NCI-H146 (cell line): ENCODE data around the gene DLL3.

Source experiments
- DNase-seq: peaks from one replicate; lab custom pipeline; 2025; lab: John Stamatoyannopoulos, UW

Gene DLL3

DNA sequence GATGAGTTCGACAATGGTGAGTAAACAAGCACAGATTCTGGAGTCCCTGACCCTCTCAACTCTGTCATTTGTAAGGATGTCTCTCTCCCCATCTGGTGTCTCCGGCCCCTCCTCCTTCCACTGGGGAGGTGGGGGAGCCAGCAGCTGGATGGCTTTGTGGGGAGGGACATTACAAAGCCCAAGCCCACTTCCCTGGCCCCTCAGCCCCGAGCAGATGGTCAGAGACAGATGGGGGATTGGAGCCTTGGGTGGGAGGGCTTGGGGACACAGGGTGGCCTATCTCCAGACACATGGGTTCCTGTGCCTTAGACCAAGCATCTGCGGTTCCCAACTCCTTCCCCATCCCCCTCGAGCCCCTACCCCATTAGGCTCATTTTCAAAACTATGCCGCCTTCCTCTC is 15.6 kb upstream of the DLL3 start:
- DNase-seq, result no peak

DNA sequence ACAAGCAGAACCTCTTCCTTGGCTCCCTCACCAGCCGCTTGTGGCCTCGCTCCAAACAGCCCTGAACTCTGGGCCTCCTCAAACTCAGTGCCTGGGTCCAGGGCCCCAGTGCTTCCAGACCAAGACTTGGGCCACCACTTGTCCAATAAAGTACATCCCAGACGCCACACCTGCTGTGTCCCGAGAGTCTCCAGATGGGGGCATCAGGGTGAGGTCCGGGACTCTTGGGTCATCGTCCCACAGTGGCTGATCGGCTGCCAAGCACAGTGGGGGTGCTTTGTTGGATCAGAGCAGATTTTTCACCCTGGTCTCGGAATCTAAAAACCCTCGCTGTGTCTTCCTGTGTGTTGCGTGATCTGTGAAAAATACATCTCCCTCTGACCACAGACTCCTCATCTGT is 9.0 kb upstream of the DLL3 start:
- DNase-seq, result no peak

DNA sequence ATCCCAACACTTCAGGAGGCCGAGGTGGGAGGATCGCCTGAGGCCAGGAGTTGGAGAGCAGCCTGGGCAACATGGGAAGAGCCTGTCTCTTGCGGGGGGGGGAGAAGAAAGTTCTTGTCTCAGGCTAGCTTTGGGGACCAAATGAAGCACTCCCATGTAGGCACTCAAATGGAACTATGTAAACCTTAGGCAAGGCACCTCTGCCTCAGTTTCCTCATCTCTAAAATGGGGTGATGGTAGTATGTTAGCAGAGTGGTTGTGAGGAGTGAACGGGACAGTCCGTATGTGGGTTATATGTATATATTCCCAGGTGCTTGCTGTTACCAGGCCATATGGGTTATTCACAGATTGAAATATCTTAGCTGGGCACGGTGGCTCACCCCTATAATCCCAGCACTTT is 6.5 kb upstream of the DLL3 start:
- no peak for DNase-seq

- no peak for DNase-seq
Measured at GRCh38 chr19:39492788-39493187, 6.0 kb upstream of the DLL3 start.

DNA sequence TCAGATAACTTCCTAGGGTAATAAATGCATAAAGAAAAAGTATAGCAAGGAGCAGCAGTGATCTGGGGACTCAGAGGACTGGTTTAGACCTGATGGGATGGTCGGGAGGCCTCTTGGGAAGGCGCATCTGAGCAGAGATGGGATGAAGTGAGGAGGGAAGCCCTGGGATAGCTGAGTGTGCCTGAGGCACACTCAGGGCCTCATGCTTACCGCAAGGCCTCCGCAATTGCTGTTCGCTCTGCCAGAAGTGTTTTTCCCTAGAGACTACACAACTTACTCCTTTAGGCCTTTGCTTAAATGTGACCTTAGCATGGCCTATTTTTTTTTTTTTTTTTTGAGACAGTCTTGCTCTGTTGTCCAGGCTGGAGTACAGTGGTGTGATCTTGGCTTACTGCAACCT is 4.1 kb upstream of the DLL3 start:
- DNase-seq, result no peak

DNA sequence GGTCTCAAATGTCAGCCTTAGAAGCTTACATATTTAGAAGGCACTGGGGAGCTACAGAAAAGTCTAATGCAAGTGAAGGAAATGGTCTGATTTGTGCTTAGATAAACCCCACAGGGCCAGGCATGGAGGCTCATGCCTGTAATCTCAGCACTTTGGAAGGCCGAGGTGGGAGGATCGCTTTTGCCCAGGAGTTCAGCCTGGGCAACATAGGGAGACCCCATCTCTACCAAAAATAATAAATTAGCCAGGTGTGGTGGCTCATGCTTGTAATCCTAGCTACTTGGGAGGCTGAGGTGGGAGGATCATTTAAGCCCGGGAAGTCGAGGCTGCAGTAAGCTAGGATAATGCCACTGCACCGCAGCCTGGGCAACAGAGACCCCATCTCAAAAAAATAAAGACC is 2.7 kb upstream of the DLL3 start:
- DNase-seq, result no peak

GRCh38 chr19:39497701-39497995 is 1.1 kb upstream of the DLL3 start:
- no peak for DNase-seq

DNA sequence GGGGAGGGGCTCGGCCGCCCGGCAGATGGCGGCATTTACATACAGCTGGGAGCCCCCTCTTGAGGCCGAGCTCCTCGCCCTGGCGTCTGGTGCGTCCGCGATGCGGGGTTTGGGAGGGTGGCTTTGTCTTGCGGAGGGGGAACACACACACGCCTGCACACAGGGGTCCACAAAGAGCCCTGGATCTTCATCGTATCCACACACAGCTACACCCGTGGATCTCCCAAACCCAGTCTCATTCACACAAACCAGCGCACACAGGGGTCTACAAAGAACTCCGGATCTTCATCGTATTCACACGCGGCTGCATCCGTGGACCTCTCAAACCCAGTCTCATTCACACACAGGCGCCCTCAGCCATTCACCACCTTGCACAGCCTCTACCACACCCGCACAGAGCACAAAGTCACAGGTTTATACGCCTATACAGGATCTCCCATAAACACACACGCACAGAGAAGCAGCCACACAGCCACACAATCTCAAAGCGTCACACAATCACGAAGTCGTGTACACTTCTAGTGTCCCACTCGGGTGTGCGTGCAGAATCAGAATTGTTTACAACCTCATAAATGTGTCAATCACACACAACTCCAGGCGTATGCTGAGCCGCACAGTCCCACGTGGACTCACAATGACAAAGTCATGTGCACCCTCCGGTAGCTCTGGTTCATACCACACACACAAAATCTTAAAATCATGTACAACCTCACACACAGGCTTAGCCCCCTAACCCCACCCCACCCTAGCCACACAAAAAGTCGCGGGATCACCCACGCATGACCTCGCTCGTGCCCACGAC is 550 bp upstream of the DLL3 start:
- DNase-seq, result peak; percentile 95

GRCh38 chr19:39499932-39500331 is 1.2 kb downstream of the DLL3 start:
- DNase-seq, result no peak

GRCh38 chr19:39500543-39500942 is 1.8 kb downstream of the DLL3 start:
- DNase-seq, result no peak

GRCh38 chr19:39501340-39501739 is 2.6 kb downstream of the DLL3 start:
- no peak for DNase-seq

GRCh38 chr19:39502640-39503417 is 4.1 kb downstream of the DLL3 start:
- DNase-seq, result no peak

GRCh38 chr19:39506598-39506943 is 7.8 kb downstream of the DLL3 start:
- no peak for DNase-seq

- peak; percentile 96 for DNase-seq
Measured at GRCh38 chr19:39506944-39507714, 8.4 kb downstream of the DLL3 start.

DNA sequence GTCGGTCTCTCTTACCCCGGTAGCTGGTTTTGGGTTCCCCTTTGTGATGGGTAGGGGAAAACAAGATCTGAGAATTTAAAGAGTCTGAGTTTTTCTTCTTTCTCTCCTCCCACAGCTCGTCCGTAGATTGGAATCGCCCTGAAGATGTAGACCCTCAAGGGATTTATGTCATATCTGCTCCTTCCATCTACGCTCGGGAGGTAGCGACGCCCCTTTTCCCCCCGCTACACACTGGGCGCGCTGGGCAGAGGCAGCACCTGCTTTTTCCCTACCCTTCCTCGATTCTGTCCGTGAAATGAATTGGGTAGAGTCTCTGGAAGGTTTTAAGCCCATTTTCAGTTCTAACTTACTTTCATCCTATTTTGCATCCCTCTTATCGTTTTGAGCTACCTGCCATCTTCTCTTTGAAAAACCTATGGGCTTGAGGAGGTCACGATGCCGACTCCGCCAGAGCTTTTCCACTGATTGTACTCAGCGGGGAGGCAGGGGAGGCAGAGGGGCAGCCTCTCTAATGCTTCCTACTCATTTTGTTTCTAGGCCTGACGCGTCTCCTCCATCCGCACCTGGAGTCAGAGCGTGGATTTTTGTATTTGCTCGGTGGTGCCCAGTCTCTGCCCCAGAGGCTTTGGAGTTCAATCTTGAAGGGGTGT is 9.1 kb downstream of the DLL3 start:
- DNase-seq, result peak; percentile 64

DNA sequence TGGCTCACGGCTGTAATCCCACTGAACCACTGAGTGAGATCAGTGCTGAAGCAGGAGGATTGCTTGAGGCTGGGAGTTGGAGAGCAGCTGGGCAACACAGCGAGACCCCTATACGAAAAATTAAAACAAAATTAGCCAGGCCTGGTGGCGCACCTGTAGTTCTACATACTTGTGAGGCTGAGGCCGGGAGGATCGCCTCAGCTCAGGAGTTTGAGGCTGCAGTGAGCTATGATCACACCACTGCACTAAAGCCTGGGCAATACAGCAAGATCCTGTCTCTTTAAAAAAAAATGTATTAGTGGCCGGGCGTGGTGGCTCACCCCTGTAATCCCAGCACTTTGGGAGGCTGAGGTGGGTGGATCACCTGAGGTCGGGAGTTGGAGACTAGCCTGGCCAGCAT is 9.9 kb downstream of the DLL3 start:
- DNase-seq, result no peak

GRCh38 chr19:39509233-39509632 is 10.5 kb downstream of the DLL3 start:
- no peak for DNase-seq

- DNase-seq, result no peak
Measured at GRCh38 chr19:39512988-39513387, 14.2 kb downstream of the DLL3 start.

DNA sequence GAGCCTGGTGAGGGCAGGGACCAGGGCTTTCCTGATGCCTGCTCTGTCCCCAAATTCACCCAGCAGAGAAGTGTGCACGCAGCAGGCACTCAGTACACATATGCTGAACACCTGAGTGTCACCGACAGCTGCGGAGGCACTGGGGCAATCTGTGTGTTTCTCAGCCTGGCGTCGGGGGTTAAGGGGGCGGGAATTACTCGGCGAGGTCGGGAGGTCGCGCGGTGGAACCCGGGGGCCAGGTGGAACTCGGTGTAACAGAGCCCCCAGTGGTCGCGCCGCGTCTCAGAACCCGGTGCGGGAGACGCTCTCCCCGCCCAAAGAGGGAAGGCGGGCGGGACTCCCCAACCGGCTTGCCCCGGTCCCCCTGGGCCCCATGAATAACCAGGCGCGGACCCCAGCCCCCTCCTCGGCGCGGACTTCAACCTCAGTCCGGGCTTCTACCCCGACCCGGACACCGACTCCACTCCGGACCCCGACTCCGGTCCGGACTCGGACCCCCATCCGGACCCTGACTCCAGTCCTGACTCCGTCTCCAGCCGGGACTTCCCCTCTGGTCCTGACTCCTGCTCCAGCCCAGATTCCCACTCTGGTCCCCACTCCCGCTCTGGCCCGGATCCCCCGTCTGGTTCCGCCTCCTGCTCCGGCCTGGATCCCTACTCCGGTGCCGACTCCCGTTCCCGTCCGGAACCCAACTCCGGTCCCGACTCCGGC is 16.2 kb downstream of the DLL3 start, which contains the start of gene SELENOV:
Gene SELENOV, plus strand, starts transcription at position 300 of the 711 bp plus-strand sequence. Its CDS starts 74 bp downstream, at position 374.
- DNase-seq, result peak; percentile 53

DNA sequence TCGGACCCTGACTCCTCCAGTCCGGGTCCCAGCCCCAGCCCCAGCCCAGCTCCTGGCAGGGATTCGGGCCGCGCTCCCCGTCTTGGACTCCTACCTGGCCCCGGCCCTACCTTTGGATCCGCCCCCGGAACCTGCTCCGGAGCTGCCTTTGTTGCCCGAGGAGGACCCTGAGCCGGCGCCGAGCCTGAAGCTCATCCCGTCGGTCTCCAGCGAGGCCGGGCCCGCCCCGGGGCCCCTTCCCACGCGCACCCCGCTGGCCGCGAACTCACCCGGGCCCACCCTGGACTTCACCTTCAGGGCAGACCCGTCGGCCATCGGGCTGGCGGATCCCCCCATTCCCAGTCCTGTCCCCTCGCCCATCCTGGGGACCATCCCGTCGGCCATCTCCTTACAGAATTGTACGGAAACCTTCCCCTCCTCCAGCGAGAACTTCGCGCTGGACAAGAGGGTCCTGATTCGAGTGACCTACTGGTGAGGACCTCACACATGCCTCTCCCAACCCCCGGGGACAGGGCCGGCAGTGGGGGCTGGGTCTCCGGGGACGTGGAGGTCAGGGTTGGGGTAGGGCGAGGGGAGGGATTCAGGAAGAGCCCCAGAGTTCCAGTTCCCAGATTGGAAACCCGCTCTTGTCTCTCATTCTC is 16.9 kb downstream of the DLL3 start:
- peak; percentile 53 for DNase-seq

DNA sequence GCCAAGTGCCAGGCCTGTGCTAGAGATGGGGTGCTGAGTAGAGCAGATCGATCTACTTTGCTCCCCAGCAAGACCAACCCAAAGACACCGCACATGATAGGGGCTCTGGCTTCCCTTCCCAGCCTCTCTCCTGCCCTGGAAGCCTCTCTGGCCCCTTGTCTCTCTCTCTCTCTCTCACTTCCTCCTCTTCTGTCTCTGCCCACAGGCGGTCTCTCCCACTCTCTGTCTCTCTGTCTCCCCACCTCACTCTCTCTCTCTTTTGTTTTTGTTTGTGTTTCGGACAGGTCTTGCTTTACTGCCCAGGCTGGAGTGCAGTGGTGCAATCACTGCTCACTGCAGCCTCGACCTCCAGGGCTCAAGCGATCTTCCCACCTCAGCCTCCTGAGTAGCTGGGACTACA is 17.5 kb downstream of the DLL3 start:
- DNase-seq, result no peak
